GM12801 (cell line): Measurements from ENCODE around the gene BAIAP2L2.

Source experiments
- TF ChIP-seq, protein P1 (sequence below): IDR thresholded peaks from one replicate; pipeline ENCODE4 v1.5.1; 2011; ENCODE audit warnings: control low read depth; ENCODE audit not compliant: insufficient read length; ENCODE audit errors: extremely low read depth

BAIAP2L2 gene

DNA sequence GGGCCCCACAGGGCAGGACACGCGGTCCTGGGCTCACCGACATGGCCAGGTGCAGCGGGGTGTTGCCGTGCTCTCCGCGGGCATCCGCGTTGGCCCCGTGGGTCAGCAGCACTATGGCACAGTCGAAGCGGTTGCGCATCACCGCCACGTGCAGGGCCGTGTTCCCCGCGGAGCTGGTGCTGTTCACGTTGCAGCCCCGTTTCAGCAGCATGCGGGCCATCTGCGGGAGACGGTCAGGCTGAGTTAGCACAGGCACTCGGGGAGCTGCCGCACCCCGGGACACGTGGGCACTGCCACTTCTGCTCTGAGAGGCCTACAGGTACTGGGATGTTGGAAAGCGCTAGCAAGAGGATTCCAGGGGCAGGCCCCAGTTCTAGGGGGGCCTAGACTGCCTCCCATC lies 22.3 kb upstream of the BAIAP2L2 start:
- TF ChIP-seq, protein P1, sequence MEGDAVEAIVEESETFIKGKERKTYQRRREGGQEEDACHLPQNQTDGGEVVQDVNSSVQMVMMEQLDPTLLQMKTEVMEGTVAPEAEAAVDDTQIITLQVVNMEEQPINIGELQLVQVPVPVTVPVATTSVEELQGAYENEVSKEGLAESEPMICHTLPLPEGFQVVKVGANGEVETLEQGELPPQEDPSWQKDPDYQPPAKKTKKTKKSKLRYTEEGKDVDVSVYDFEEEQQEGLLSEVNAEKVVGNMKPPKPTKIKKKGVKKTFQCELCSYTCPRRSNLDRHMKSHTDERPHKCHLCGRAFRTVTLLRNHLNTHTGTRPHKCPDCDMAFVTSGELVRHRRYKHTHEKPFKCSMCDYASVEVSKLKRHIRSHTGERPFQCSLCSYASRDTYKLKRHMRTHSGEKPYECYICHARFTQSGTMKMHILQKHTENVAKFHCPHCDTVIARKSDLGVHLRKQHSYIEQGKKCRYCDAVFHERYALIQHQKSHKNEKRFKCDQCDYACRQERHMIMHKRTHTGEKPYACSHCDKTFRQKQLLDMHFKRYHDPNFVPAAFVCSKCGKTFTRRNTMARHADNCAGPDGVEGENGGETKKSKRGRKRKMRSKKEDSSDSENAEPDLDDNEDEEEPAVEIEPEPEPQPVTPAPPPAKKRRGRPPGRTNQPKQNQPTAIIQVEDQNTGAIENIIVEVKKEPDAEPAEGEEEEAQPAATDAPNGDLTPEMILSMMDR: no peak

DNA sequence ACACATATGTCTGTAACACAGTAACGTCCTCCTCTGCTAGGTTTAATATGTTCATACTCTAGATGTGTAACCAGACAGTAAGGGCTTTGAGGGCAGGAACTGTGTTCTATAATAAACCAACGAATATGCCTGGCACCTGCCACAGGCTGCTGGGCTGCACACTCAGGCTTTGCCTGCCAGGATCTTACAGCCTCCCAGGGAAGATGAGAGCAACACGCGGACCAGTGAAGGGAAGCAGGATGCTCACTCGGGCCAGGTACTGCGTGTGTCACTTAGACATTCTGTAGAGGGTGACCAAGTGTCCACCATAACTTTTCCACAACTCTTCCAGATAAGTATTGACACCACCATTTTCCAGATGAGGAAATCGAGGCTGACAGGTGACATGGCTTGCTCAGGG lies 21.7 kb upstream of the BAIAP2L2 start:
- TF ChIP-seq, protein P1: no peak

DNA sequence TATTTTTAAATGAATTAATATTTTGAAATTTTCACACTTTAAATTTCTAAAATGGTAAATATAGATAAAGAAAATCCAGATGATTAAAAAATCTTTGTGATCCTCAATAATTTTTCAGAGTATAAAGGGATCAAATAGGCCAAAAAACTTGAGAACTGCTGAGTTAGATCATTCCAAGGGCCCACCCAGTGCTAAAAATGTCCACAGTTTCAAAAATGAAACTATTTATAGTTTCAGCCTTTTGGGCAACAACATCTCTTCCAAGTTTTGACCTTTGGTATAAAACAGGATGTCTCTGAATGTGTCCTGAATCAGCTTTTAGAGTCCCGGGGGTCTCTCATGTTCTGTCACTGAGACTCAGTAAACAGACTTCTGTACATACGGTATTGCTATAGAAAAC lies 20.9 kb upstream of the BAIAP2L2 start:
- TF ChIP-seq, protein P1: no peak

DNA sequence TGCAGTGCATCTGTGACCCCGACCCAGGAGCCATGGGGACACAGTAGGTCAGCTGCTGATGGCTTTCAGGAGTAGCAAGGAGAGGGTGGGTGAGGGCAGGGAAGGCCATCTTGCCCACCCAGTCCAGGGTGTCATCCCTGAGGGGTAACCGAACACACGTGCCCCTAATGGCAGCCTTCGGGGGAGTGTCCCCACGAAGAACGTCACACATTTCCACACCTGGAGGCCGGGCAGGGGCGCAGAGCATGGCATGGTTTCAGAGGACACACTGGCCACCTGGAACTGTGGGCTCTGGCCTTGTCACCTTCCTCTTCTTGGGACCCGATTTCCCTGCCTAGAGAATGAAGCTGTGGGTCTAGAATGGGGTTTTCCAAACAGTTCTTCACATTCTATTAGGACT lies 19.4 kb upstream of the BAIAP2L2 start:
- TF ChIP-seq, protein P1: no peak

DNA sequence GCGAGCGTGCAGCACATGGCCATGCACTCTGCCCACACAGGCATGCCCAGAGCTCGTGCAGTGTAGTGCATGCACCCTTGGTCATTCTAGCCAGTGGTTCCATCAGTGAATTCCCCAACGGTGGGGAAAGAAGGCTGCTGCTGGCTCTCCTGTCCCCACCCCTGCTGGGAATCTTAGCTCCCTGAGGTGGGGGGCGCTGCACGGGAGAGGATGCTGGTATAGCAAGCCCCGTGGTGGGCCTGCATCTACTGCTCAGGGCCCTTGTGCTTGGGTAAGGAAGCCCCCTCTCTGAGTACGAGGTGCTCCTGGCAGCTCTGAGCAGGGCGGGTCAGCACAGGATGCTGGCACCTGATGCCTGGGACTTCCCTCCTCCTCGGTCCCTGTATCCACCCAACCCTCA lies 18.5 kb upstream of the BAIAP2L2 start:
- TF ChIP-seq, protein P1: no peak

DNA sequence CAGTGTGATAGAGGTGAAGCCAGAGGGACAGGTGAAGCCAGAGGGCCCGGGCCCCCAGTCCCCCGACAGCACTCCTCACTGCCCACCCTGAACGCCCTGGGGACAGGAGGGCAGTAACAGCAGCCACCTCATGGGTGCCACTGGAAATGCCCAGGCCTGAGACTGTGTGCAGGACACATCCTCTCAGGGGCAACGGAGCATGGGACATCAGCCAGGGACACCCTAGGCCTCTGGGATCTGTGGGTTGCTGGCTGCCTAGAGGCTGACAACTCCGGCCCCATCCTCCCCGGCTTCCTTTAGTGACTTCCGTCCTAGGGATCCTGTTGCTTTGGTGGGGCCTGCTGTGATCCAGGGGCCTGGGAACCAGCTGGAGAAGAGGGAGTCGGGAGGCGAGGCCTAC lies 17.4 kb upstream of the BAIAP2L2 start:
- TF ChIP-seq, protein P1: no peak

DNA sequence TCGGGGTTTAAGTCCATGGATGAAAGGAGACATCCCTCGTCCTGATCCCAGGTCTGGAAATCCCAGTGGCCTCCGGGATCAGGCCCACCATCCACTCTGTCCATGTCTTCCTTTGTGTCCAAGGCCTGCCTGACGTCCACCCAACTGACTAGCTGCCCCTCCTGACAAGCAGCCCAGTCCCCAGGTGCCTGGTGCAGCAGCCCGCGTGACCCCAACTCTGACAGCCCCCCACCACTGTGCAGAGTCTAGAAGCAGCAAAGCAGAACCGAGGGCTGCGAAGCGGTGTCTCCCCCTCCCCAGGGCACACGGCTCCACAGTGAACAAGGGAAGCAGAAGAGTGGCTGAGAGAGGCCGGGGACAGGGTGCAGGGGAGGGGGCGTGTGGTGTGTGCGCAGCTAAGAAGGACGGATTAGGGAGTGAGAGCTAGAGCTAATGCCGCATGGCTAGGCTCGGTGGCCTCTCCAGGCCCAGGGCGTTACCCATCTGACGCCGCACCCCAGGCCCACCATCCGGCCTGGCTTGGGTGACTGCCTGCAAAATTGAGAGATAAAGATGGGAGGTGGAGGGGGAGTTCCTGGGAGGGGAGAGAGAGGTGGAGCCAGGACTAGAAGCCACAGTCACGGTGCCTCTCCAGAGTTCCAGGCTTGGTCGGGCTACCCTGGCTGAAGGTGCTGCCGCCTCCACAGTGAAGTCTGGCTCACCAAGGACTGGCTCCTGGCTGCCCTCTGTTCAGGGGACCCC lies 16.6 kb upstream of the BAIAP2L2 start:
- TF ChIP-seq, protein P1: no peak
